ENCODE measurements around the gene CYTIP. TPM values are rescaled to one million over a fixed set of nuclear protein-coding genes. Genes with fewer than 3 reads are reported as not detected.

The CYTIP gene
- total and polyA plus RNA-seq, 2 donors from 2014 or later = 3.5 to 24.0 TPM

DNA sequence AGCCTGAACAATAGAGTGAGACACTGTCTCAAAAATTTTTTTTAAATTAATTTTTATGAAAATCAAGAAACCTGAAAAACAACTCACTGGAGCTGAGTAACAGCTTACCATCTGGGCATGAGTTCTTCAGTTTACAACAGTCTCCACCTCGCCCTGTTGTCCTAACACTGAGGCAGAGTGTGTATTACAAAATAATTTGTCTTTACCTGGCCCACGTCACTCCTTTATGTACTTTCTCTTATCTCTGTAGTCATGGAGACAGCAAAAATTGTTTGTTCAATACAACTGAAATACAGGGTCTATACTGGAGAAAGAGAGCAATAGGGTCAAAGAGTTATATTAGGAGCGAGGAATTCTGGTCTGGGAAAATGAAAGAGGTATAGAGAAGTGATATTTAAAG, 48.1 kb downstream of the CYTIP start:
- no peaks in the 10 kb centered on the region for H3K9me3 ChIP-seq (ENCODE audit: control insufficient read depth in 2 of 3, insufficient read depth in 1 of 3, low read length in 3 of 3)
- H3K36me3 ChIP-seq (ENCODE audit: control insufficient read depth in 2 of 3, insufficient read depth in 3 of 3, low read length in 3 of 3) = no peaks in the 10 kb centered on the region
- no peaks in the 10 kb centered on the region for H3K4me1 ChIP-seq (ENCODE audit: control insufficient read depth in 2 of 3, insufficient read depth in 2 of 3, low read depth in 1 of 3, low read length in 3 of 3)
- DNase-seq = no peak
- intact Hi-C loops (cut with DNase I) = no loop called here
- no peaks in the 10 kb centered on the region for H3K27me3 ChIP-seq (ENCODE audit: control insufficient read depth, insufficient read depth, low read length)
- TF ChIP-seq, protein P1, sequence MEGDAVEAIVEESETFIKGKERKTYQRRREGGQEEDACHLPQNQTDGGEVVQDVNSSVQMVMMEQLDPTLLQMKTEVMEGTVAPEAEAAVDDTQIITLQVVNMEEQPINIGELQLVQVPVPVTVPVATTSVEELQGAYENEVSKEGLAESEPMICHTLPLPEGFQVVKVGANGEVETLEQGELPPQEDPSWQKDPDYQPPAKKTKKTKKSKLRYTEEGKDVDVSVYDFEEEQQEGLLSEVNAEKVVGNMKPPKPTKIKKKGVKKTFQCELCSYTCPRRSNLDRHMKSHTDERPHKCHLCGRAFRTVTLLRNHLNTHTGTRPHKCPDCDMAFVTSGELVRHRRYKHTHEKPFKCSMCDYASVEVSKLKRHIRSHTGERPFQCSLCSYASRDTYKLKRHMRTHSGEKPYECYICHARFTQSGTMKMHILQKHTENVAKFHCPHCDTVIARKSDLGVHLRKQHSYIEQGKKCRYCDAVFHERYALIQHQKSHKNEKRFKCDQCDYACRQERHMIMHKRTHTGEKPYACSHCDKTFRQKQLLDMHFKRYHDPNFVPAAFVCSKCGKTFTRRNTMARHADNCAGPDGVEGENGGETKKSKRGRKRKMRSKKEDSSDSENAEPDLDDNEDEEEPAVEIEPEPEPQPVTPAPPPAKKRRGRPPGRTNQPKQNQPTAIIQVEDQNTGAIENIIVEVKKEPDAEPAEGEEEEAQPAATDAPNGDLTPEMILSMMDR (IDR thresholded peaks at IDR 0.05; ENCODE audit: borderline replicate concordance, extremely low read depth, insufficient read depth) = no peak
- no peak overlapping the region for H3K4me3 ChIP-seq (ENCODE audit: low read length in 3 of 3)
- no peak overlapping the region for H3K27ac ChIP-seq (ENCODE audit: low read depth in 2 of 2, low read length in 2 of 2)
- FAIRE-seq = no peak
- H3K9ac ChIP-seq (ENCODE audit: low read length in 3 of 3) = no peak overlapping the region

- no peaks in the 10 kb centered on the region for H3K4me1 ChIP-seq (ENCODE audit: control insufficient read depth in 2 of 3, insufficient read depth in 2 of 3, low read depth in 1 of 3, low read length in 3 of 3)
- no peaks in the 10 kb centered on the region for H3K9me3 ChIP-seq (ENCODE audit: control insufficient read depth in 2 of 3, insufficient read depth in 1 of 3, low read length in 3 of 3)
- no peak overlapping the region for H3K27ac ChIP-seq (ENCODE audit: low read depth in 2 of 2, low read length in 2 of 2)
- TF ChIP-seq, protein P1 (IDR thresholded peaks at IDR 0.05; ENCODE audit: borderline replicate concordance, extremely low read depth, insufficient read depth) = no peak
- H3K9ac ChIP-seq (ENCODE audit: low read length in 3 of 3) = no peak overlapping the region
- no peak for FAIRE-seq
- H3K4me3 ChIP-seq (ENCODE audit: low read length in 3 of 3) = no peak overlapping the region
- no peaks in the 10 kb centered on the region for H3K36me3 ChIP-seq (ENCODE audit: control insufficient read depth in 2 of 3, insufficient read depth in 3 of 3, low read length in 3 of 3)
- intact Hi-C loops (cut with DNase I) = no loop called here
- no peak for DNase-seq
- no peaks in the 10 kb centered on the region for H3K27me3 ChIP-seq (ENCODE audit: control insufficient read depth, insufficient read depth, low read length)
Observed at GRCh38 chr2:157394928-157395327, 49.0 kb downstream of the CYTIP start.

DNA sequence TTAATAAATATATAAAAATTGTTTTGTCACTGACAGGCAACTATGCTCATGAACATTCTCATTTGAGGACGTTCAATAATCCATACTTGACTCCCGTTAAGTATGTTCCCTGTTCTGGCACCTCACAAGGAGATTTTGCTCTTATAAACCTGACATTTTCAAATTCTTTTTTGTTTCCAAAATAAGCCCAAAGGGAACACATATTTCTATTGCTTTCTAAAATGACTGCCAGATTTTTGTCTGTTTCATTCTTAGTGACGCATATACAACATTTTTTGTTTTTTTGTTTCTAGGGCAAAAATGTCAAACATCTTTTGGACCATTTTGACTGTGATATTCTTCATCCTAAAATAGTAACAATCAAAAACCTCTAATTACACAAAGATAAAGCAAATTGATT, 50.5 kb downstream of the CYTIP start:
- no peak for FAIRE-seq

More for the DNA sequence above, 50.5 kb downstream of the CYTIP start:
- no peaks in the 10 kb centered on the region for H3K4me1 ChIP-seq (ENCODE audit: control insufficient read depth in 2 of 3, insufficient read depth in 2 of 3, low read depth in 1 of 3, low read length in 3 of 3)
- H3K27ac ChIP-seq (ENCODE audit: low read depth in 2 of 2, low read length in 2 of 2) = no peak overlapping the region
- no peaks in the 10 kb centered on the region for H3K36me3 ChIP-seq (ENCODE audit: control insufficient read depth in 2 of 3, insufficient read depth in 3 of 3, low read length in 3 of 3)
- no peaks in the 10 kb centered on the region for H3K9me3 ChIP-seq (ENCODE audit: control insufficient read depth in 2 of 3, insufficient read depth in 1 of 3, low read length in 3 of 3)
- H3K9ac ChIP-seq (ENCODE audit: low read length in 3 of 3) = no peak overlapping the region
- H3K27me3 ChIP-seq (ENCODE audit: control insufficient read depth, insufficient read depth, low read length) = no peaks in the 10 kb centered on the region
- TF ChIP-seq, protein P1 (IDR thresholded peaks at IDR 0.05; ENCODE audit: borderline replicate concordance, extremely low read depth, insufficient read depth) = no peak
- H3K4me3 ChIP-seq (ENCODE audit: low read length in 3 of 3) = no peak overlapping the region
- DNase-seq = no peak
- intact Hi-C loops (cut with DNase I) = no loop called here
